CD4-positive, alpha-beta T cell treated with Interleukin-17A for 4 hours (primary cell): ENCODE data around the gene IFI6.
A peak's percentile ranks its signal among the peaks of the same experiment; 100 is the strongest.

Experiments
- DNase-seq: peaks from one replicate; pipeline ENCODE4 v3.0.0-alpha.2; 2020; ENCODE audit warnings: mixed read lengths

Gene IFI6

GRCh38 chr1:27669876-27670275 lies 2.1 kb downstream of the IFI6 start:
- no peak for DNase-seq

- DNase-seq, result peak; percentile 94
Measured at GRCh38 chr1:27668808-27669723, 2.9 kb downstream of the IFI6 start.

GRCh38 chr1:27668121-27668807 lies 3.7 kb downstream of the IFI6 start:
- no peak for DNase-seq

- no peak for DNase-seq
Measured at GRCh38 chr1:27666791-27667254, 5.2 kb downstream of the IFI6 start.

- no peak for DNase-seq
Measured at GRCh38 chr1:27666294-27666693, 5.7 kb downstream of the IFI6 start.

- no peak for DNase-seq
Measured at GRCh38 chr1:27665016-27665651, 6.9 kb downstream of the IFI6 start.

GRCh38 chr1:27664291-27664690 lies 7.7 kb downstream of the IFI6 start:
- no peak for DNase-seq

- peak; percentile 93 for DNase-seq
Measured at GRCh38 chr1:27662707-27663393, 9.1 kb downstream of the IFI6 start.

GRCh38 chr1:27662261-27662660 lies 9.7 kb downstream of the IFI6 start:
- DNase-seq, result no peak

- DNase-seq, result no peak
Measured at GRCh38 chr1:27661412-27662075, 10.4 kb downstream of the IFI6 start.

- no peak for DNase-seq
Measured at GRCh38 chr1:27660300-27660835, 11.6 kb downstream of the IFI6 start.

- DNase-seq, result peak; percentile 88
Measured at GRCh38 chr1:27659497-27660299, 12.3 kb downstream of the IFI6 start.

GRCh38 chr1:27658951-27659496 lies 13.0 kb downstream of the IFI6 start:
- peak; percentile 54 for DNase-seq

GRCh38 chr1:27656157-27656893 lies 15.7 kb downstream of the IFI6 start:
- DNase-seq, result no peak

- no peak for DNase-seq
Measured at GRCh38 chr1:27655151-27655937, 16.6 kb downstream of the IFI6 start.

GRCh38 chr1:27652111-27652864 lies 19.7 kb downstream of the IFI6 start:
- no peak for DNase-seq

GRCh38 chr1:27650539-27651175 lies 21.3 kb downstream of the IFI6 start:
- no peak for DNase-seq

- DNase-seq, result no peak
Measured at GRCh38 chr1:27650171-27650538, 21.8 kb downstream of the IFI6 start.
